HCT116 (cell line): ENCODE measurements around the gene FAM241A. TPM values are rescaled to one million over a fixed set of nuclear protein-coding genes. Genes with fewer than 3 reads are reported as not detected.

ENCODE experiments used
- ATAC-seq: fragments of 200-7000 bp; cut with Tn5 transposase; 2 replicates; pipeline ENCODE4 v1.9.1; 2020; ENCODE audit warnings: mild to moderate bottlenecking, moderate library complexity
- BruUV-seq: library from RNA; stranded (reverse); fragments of 400-500 nt; replicated peaks from 2 replicates; lab custom pipeline; 2021; lab: Mats Ljungman, UMichigan
- CTCF ChIA-PET: fragments of 300-600 bp; sonication (Branson Sonifier 250); formaldehyde crosslinking; loops from one replicate; lab custom pipeline; 2021; ENCODE audit warnings: antibody characterized with exemption; lab: Charles Lee
- POLR2A ChIA-PET: fragments of 300-600, 350-600 bp; sonication (Branson Sonifier 250); formaldehyde crosslinking; loops from one replicate; lab custom pipeline; 2021; ENCODE audit warnings: antibody characterized with exemption; lab: Charles Lee
- RAD21 ChIA-PET, 2 experiments: fragments of 300-600 bp; sonication (Branson Sonifier 250); formaldehyde crosslinking; loops; one replicate each; lab custom pipeline; 2023; ENCODE audit warnings: low total read pairs in 2 of 2; ENCODE audit not compliant: uncharacterized antibody in 2 of 2, unreplicated experiment in 2 of 2, low non-redundant PET in 1 of 2; lab: Charles Lee
- DNase-seq: peaks from one replicate; pipeline ENCODE4 v3.0.0-alpha.2; 2010; ENCODE audit warnings: low read depth, low spot score
- H2AFZ ChIP-seq: fragments of 200-600 bp; shearing (Covaris generic), sonication (generic); 2 replicates; pipeline ENCODE4 v1.6.1; 2017; ENCODE audit warnings: low read depth, mixed run types, mixed read lengths, antibody characterized with exemption, low read length; ENCODE audit not compliant: poor library complexity, severe bottlenecking
- H3K27ac ChIP-seq: 2 replicates; pipeline ENCODE4 v1.5.1; 2012; ENCODE audit warnings: low read depth, low read length
- H3K27me3 ChIP-seq: fragments of 200-600 bp; sonication (generic); 2 replicates; pipeline ENCODE4 v1.6.1; 2016; ENCODE audit warnings: mixed run types, low read length, mixed read lengths; ENCODE audit not compliant: insufficient read depth
- H3K36me3 ChIP-seq, 2 experiments: fragments of 200-500 bp in 1 of 2; fragments of 200-600 bp in 1 of 2; sonication (Bioruptor generic) in 1 of 2; sonication (generic) in 1 of 2; 2 replicates each; pipeline versions ENCODE4 v1.5.1 to v1.6.1; 2014 to 2016; ENCODE audit warnings: low read length in 2 of 2, inconsistent platforms in 1 of 2, mixed read lengths in 1 of 2, mixed run types in 1 of 2; ENCODE audit not compliant: insufficient read depth in 2 of 2, control insufficient read depth in 1 of 2
- H3K4me1 ChIP-seq, 2 experiments: fragments of 200-600 bp in 1 of 2; sonication (generic) in 1 of 2; 2 replicates each; pipeline versions ENCODE4 v1.5.1 to v1.6.1; 2012 to 2017; ENCODE audit warnings: low read length in 2 of 2, inconsistent platforms in 1 of 2, mild to moderate bottlenecking in 1 of 2, mixed read lengths in 1 of 2, mixed run types in 1 of 2, moderate library complexity in 1 of 2; ENCODE audit not compliant: insufficient read depth in 2 of 2, control insufficient read depth in 1 of 2
- H3K4me2 ChIP-seq: fragments of 200-600 bp; sonication (generic); 2 replicates; pipeline ENCODE4 v1.6.1; 2017; ENCODE audit warnings: mixed run types, low read length, mixed read lengths
- H3K4me3 ChIP-seq, 2 experiments: fragments of 200-600 bp in 1 of 2; sonication (generic) in 1 of 2; replicated peaks in 1 of 2; 2 replicates each; pipeline ENCODE4 v1.5.1; 2011 to 2016; ENCODE audit warnings: low read length in 2 of 2, control low read depth in 1 of 2, low read depth in 1 of 2, mild to moderate bottlenecking in 1 of 2, mixed read lengths in 1 of 2, mixed run types in 1 of 2
- H3K79me2 ChIP-seq: fragments of 200-600 bp; sonication (generic); 2 replicates; pipeline ENCODE4 v1.6.1; 2017; ENCODE audit warnings: mild to moderate bottlenecking, mixed run types, low read length, moderate library complexity, mixed read lengths; ENCODE audit not compliant: insufficient read depth
- H3K9ac ChIP-seq: fragments of 200-600 bp; sonication (generic); 2 replicates; pipeline ENCODE4 v1.6.1; 2016; ENCODE audit warnings: low read length, mixed read lengths
- H3K9me2 ChIP-seq: fragments of 200-600 bp; sonication (generic), shearing (Covaris generic); 2 replicates; pipeline ENCODE4 v1.6.1; 2017; ENCODE audit warnings: mixed run types, mild to moderate bottlenecking, moderate library complexity; ENCODE audit not compliant: insufficient read depth
- H3K9me3 ChIP-seq, 2 experiments: fragments of 200-500 bp in 1 of 2; fragments of 200-600 bp in 1 of 2; sonication (Bioruptor generic) in 1 of 2; sonication (generic) in 1 of 2; 2 replicates each; pipeline ENCODE4 v1.6.1; 2014 to 2017; ENCODE audit warnings: low read length in 2 of 2, mixed read lengths in 2 of 2, inconsistent platforms in 1 of 2, low read depth in 1 of 2, mild to moderate bottlenecking in 1 of 2, mixed run types in 1 of 2, moderate library complexity in 1 of 2; ENCODE audit not compliant: control insufficient read depth in 1 of 2, insufficient read depth in 1 of 2
- H4K20me1 ChIP-seq: fragments of 200-600 bp; sonication (generic), shearing (Covaris generic); 2 replicates; pipeline ENCODE4 v1.6.1; 2017; ENCODE audit warnings: mixed run types, mild to moderate bottlenecking, moderate library complexity; ENCODE audit not compliant: insufficient read depth
- CBX3 ChIP-seq: IDR thresholded peaks from 2 replicates; pipeline ENCODE4 v1.6.1; 2012; ENCODE audit warnings: low read depth
- EGR1 ChIP-seq: IDR thresholded peaks from 2 replicates; pipeline ENCODE4 v1.6.1; 2012; ENCODE audit warnings: low read depth
- ELF1 ChIP-seq: IDR thresholded peaks from 2 replicates; pipeline ENCODE4 v1.6.1; 2012; ENCODE audit warnings: low read depth, borderline replicate concordance
- FOSL1 ChIP-seq: IDR thresholded peaks from 2 replicates; pipeline ENCODE4 v1.6.1; 2012; ENCODE audit warnings: low read depth
- POLR2AphosphoS5 ChIP-seq: IDR thresholded peaks from 2 replicates; pipeline ENCODE4 v1.6.1; 2011; ENCODE audit warnings: mild to moderate bottlenecking, low read depth, low read length, moderate library complexity
- RAD21 ChIP-seq: IDR thresholded peaks from 2 replicates; pipeline ENCODE4 v1.6.1; 2012; ENCODE audit warnings: low read depth, mild to moderate bottlenecking
- SIN3A ChIP-seq: IDR thresholded peaks from 2 replicates; pipeline ENCODE4 v1.6.1; 2012; ENCODE audit warnings: low read depth
- SP1 ChIP-seq: IDR thresholded peaks from 2 replicates; pipeline ENCODE4 v1.6.1; 2012; ENCODE audit warnings: low read depth
- YY1 ChIP-seq: IDR thresholded peaks from 2 replicates; pipeline ENCODE4 v1.6.1; 2011; ENCODE audit warnings: low read length, low read depth, moderate library complexity, mild to moderate bottlenecking; ENCODE audit not compliant: insufficient replicate concordance; ENCODE audit errors: extremely low read depth
- ZFX ChIP-seq: fragments of 450-650 bp; IDR thresholded peaks from 2 replicates; pipeline ENCODE4 v1.6.1; 2017
- ZNF274 ChIP-seq: fragments of 200-500 bp; sonication (Bioruptor generic); IDR thresholded peaks from 2 replicates; pipeline ENCODE4 v1.6.1; 2014; ENCODE audit warnings: mild to moderate bottlenecking, low read depth, low read length, inconsistent platforms
- intact Hi-C: fragments of 100-400 bp; cut with micrococcal nuclease; formaldehyde crosslinking; loops from 2 replicates; pipeline ENCODE4 v1.10.0; 2022
- total RNA-seq: library from RNA; stranded (reverse); gene quantifications from one replicate; pipeline ENCODE4 v1.2.1, GENCODE V29; 2021; ENCODE audit not compliant: unreplicated experiment

FAM241A gene
- total RNA-seq, 1 experiment from 2014 or later: 4.5 TPM

DNA sequence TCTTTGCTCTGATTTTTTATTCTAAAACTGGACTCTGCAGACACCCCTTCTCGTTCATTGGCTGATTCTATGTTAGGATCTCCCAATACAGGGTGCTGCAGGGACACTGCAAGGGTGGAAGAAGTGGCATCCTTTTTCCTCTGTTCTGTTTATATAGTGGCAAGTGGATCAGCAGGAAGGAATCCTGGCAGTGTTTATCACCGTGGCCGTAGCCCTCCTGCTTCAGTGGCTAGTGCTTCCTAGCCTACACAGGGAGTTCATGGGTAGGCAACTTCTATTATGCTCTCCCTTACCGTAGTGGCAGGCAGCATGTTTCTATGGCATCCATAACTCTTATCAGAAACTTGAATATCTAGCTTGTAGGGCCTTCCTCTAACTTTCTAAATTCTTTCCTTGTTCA is 79.9 kb downstream of the FAM241A start:
- Histone ChIP-seq H3K9me3 (no peaks in the 10 kb centered on the region), H3K4me2 (no peak overlapping the region), H3K27ac (no peak overlapping the region), H3K4me1 (peaks cover 2 to 3% of the 10 kb centered on the region in 2 experiments; a peak in 2 of 4 replicates), H3K9me2 (no peaks in the 10 kb centered on the region), H4K20me1 (no peaks in the 10 kb centered on the region), H2AFZ (no peak overlapping the region), H3K36me3 (no peaks in the 10 kb centered on the region), H3K4me3 (no peak overlapping the region), H3K9ac (no peak overlapping the region), H3K27me3 (no peaks in the 10 kb centered on the region), H3K79me2 (peaks cover 3% of the 10 kb centered on the region; the same call in 1 of the 2 replicates)
- TF ChIP-seq ZFX (no peak), SP1 (no peak), RAD21 (no peak), FOSL1 (no peak), CBX3 (no peak), SIN3A (no peak), ELF1 (no peak), YY1 (no peak), POLR2AphosphoS5 (no peak), EGR1 (no peak), ZNF274 (no peak)
- no peak for DNase-seq
- ChIA-PET RAD21 (no interaction called here), CTCF (no interaction called here), POLR2A (no interaction called here)
- intact Hi-C loops: no loop called here
- BruUV-seq: no TSS peak
- no peak for ATAC-seq
